HUDEP-2 (cell line): Measurements from ENCODE around the gene MOK.

Experiments
- DNase-seq, 76 experiments: peaks; one replicate each; lab custom pipeline; 2025; ENCODE audit not compliant: unreplicated experiment in 76 of 76; lab: John Stamatoyannopoulos, UW

MOK gene

DNA sequence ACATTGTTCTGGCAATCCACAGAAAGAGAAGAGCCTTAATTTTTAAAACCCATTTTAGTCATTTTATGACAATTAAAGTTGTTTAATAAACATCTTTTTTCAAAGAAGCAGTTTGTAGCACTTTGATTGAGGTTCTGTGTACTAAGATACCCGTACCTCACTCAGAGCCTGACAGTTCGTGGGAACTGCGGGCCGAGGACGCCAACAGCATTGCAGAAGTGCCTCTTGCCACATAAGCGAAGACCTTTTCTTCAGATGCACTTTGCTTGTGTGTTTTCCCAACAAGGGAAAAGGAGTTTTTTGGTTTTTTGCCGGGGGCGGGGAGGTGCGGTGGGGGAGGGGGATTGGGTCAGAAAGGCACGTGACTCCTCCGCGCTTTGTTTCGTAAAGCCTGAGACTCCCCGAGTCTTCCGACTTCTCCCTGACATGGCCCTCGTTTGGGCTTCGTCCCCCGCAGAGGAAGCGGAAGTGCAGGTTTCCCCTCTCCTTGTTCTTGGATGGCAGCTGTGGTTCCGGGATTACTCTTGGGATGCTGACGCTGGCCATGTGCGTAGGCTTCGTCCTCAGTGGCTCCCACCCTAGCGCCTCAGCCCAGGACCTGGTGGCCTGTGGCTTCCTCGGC lies 94.4 kb downstream of the MOK start:
- no peak for DNase-seq

DNA sequence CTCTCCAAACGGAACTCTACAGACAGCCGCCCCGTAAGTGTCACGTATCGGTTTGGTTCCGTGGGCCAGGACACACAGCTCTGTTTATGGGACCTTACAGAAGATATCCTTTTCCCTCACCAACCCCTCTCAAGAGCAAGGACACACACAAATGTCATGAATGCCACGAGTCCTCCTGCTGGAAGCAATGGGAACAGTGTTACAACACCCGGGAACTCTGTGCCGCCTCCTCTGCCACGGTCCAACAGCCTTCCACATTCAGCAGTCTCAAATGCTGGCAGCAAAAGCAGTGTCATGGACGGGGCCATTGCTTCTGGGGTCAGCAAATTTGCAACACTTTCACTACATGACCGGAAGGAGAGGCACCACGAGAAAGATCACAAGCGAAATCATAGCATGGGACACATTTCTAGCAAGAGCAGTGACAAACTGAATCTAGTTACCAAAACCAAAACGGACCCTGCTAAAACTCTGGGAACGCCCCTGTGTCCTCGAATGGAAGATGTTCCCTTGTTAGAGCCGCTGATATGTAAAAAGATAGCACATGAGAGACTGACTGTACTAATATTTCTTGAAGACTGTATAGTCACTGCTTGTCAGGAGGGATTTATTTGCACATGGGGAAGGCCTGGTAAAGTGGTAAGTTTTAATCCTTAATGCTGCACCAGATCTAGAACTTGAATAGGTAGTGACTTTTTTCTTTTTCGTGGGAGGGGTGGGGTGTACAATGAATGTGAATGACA lies 95.6 kb downstream of the MOK start:
- DNase-seq = no peak

DNA sequence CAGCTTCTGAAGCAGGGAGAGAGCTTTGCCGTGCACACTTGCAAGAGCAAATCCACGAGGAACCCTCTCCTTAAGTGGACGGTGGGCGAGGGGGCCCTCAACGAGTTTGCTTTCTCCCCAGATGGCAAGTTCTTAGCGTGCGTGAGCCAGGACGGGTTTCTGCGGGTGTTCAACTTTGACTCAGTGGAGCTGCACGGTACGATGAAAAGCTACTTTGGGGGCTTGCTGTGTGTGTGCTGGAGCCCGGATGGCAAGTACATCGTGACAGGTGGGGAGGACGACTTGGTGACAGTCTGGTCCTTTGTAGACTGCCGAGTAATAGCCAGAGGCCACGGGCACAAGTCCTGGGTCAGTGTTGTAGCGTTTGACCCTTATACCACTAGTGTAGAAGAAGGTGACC lies 96.2 kb downstream of the MOK start:
- DNase-seq = no peak

DNA sequence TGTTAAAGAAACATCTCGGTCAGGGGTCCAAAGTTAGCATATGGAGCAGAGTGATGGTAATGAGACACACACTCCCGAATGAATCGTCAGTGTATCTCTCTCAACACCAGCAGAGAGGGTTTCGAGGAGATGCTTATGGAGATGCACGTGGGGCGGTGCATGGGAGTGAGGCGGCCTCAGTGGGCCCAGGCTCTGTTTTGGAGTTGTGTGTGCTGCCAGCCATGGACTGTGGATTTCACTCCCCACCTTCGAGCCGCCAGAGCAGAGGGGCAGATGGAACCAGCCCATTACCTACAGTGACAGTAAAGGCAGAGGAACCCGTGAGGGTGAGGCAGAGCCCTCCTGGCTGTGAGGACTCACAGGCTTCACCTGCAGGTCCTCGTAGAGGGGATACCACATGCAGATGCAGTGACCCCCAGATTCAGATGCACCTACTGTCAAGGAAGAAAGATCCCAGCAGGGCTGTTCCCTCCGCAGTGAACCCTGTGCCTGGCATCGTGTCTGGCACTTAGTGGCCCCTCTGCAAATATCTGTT lies 97.1 kb downstream of the MOK start:
- DNase-seq = no peak

DNA sequence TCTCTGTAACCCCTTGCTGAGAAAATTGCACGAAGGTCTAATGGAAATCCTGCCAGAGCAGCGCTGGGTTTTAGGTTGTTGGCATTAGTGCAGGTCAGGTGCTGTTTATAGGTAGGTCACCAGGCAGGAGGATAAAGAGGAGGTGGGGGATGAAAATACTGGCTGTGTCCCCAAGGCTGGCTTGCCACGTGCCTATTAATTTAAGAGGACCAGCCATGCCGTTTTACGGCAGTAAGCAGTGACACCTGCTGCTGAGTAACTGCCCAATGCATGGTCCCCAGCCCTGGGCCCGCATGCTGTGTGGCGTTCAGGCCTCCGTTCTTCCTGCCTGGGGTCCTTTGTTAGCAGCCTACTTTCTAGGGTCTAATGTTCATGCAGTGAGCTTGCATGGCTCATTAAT lies 98.0 kb downstream of the MOK start:
- no peak for DNase-seq

DNA sequence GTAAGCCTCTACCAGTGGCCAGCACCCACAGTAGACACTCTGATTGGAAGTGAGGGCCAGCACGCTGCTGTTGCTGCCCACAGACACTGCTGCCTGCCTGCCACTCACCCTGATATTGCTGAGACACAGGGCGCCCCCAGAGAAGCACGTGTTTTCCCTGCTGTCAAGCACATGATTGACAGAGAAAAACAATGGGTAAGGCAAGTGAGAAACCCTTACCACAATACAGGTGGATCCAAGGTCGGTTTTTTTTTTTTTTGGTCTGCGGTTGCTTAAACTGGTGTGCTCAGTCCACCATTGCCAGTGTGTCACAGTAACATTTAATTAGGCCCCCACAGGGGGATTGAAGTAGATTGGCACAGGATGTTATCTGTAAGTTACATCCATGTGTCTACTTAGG lies 99.4 kb downstream of the MOK start:
- DNase-seq = no peak

DNA sequence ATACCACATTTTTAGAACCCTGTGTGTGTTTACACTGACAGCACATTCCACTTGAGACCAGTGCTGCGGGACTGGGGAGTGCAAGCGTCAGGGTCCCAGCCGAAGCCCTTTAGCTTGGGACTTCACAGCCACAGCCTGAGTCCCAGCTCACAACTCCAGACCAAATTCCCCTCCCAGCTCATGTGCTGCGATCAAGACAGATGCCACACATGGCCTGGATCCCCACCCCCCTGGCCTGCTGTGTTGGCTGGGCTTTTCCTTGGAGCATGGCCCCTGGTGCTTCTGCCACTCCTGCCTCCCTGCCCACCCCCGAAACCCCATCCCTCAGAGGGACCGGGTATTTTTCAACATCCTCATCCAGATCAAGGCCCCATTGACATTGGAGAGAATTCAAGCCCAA lies 101.6 kb downstream of the MOK start:
- no peak for DNase-seq

DNA sequence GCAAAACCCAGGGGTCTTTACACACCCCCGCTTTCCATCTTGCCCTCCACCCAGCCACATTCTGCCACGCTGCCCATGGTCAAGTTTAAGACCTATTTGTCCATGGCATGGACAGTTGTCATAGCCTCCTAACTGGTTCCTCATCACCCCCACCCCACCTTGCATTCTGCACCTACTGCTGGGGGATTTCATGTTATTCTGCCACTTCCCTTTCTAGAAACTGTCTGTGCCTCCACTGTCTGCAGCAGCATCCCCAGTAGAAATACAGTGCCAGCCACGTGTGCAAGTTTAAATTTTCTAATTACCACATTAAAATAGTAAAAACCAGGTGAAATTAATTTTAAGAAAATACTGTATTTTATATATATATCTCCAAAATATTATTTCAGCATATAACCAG lies 102.0 kb downstream of the MOK start:
- no peak for DNase-seq

DNA sequence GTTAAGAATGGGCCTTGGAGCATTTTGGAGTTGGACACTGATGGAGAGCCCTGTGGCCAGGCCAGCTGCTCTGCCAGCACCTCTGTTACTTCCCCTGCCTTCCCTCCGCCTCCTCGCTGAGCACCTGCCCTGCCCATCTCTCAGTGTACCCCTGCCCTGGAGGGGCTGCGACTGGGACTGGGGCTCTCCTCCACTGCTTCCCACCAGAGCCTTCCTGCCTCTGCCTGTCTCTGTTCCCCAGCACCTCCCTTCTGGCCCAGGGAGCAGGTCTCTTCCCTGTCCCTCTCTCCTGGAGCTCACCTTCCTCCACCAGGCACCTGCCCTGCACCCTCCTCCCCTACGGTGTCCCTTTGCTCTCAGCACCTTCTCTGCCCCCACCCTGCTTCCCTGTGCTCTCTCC lies 103.2 kb downstream of the MOK start:
- no peak for DNase-seq

DNA sequence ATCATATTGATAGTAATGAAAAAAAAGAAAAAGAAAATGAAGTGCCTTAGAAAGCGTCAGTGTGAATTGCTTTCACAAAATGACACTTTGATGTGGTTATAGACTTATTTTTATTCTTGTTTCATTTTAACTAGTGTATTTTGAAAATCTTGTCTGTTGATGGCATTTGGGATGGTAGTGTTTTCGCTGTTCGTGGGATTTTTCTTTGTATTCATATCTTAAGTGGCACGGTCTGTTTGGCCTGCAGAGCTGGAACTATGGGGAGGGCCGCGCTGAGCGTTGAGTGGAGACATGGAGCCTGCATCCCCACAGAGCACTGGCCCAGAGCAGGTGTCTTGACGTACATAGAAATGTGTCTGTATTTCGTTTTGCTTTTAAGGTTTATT lies 103.6 kb downstream of the MOK start:
- DNase-seq = no peak

DNA sequence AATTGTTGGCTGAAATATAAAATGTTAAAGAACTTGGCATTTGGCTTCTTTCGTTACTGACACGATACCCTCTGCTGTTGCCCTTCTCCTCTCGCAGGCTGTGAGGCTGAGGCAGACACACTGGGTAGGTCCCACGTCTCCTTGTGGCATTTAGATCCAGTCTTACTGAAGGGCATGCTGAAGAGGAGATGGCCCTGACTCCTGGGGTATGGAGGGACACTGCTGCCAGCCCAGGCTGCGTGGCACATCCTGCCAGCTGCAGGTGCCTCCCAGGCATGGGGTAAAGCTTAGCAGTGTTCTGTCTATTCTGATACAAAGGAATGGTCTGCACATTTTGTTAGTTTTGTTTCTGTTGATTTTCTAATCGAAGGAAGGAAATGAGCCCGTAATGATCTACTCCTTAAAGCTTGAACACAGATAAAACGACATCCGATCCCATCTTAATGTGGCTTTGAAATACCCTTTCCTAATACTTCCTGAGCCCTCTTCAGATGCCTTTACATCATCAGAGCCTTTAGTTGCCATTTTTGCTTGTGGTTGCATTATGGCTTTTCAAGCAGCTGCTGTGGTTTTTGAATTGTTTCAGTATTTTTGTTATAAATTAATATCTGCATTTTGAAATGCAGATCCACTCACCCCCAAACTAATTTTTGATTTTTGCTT lies 104.1 kb downstream of the MOK start:
- no peak for DNase-seq

DNA sequence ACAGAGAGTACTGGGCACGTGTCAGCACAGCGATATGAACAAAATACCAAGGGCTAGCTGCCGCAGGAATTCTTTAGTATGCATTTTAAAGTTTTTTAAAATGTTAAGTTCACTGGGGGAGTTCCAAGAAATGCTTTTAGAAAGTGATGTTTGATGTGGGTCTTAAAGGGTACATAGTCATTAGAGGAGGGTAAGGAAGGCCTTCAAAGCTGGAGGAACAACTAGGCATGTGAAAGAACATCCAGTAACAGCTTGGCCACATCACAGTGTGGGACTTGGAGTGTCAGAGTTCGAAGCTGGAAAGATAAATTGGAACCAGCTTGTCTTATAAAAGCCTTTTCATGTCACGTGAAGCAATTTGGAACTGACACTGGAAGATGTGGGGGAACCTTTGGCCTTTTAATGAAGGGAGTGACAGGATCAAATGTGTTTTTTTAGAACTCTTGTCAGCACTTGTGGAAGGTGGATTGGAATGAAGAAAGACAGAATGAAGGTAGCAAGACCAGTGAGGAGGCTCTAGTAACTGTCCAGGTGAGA lies 107.6 kb downstream of the MOK start:
- no peak for DNase-seq

DNA sequence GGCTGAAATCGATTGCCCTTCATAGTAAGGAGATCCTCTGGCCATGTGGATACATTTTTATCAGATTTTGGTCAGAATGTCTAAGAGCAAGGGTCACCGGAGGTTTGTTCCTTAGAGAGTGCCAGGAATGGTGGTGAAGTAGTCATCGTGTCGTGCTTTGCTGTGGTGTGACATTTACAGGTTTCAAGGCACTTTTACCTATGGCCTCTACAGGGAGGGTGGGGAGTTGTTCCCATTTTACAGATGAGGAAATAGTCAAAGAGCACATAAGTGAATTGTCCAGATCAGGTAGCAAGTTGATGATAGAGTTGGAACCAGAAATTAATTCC lies 108.1 kb downstream of the MOK start:
- no peak for DNase-seq

DNA sequence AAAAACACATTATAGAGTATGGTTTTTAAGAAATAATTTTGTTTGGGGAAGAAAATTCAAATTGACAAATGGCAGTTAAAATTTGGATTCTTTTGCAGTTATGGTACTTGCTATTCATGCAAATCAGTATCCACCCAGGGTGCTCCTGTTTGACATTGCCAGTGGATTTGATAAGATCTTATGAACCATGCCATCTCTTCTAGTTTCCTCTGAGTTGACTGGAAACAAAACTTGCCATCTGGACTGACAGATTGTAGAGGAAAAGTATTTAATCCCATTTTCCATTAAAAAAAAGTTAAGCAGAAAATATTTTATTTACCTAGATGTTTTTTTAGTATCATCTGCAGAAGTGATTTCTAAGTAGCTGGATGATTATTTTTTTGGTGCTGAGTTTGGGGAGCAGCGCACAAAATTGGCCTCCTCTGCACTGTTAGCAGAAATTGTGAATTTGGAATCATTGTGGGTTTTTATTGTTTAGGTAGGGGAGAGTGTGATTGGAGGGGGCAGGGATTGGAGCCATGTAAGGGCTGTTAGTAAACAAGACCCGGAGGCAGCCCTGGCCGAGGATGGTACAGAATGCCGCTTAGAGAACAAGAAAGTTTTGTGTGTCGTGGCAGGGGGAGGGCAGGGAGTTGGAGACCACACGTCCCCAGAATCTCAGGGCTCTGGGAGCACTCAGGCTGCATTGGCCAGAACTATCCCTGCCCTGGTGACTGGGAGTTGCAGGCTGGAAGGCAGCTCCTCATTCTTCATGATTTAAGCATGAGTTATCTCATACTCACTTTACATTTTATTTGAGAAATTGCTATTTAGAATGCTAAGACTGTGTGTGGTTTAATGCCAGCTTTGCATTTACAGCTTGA lies 108.7 kb downstream of the MOK start:
- no peak for DNase-seq

DNA sequence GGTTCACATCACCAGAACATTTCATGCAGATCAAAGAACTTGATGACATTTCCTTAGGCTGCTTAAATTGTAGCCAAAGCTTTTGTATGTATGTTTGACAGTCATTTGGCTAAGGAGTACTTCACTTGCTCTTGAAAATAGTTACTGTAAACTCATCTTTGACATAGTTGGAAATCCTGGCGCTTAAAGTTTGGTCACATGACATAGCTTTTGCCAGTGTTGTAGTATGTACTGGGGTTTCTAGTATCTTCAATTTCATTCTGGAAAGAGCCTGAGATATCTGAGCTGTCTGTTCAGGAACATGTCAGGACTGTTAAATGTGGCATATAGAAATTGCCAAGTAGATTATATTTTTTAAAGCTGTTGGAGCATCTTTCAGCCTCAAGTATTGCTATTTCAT lies 109.5 kb downstream of the MOK start:
- no peak for DNase-seq

DNA sequence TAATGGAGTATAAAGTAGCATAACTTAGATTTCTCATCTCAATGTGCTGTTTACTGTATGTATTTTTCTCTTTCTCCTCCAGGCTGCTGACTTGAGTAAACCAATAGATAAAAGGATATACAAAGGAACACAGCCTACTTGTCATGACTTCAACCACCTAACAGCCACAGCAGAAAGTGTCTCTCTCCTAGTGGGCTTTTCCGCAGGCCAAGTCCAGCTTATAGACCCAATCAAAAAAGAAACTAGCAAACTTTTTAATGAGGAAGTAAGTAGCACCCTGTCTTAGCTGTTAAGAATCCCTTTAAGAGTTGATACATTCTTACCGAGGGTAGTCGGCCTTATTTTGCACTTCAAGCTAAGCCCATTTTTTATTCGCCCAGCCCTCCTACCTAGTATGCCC lies 110.1 kb downstream of the MOK start:
- no peak for DNase-seq

DNA sequence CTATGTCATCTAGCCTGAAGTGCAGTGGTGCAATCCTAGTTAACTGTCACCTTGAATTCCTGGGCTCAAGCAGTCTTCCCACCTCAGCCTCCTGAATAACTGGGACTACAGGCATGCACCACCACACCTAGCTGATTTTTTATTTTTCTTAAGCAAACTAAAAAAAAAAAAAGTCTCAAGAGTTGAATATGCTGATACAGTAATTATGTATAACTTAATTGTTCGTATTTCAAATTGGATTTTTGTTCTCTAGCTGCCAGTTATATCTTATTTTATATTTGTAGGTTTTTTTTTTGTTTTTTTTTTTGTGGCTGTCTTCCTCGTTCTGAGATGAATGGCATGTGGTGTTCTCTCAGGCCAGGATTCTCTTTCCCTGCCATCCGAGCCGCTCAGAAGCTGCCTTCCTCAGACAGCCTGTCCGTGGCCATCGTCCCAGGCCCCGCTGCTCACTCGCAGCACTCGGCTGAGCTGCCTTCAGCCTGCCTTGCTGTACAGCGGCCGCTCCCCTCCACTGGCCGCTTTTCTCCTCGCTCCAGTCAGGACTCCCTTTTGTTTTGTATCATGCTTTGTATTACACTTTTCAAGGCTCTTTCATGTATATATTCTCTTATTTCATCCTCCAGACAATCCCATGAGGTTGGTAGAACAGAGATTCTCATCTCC lies 112.0 kb downstream of the MOK start:
- no peak for DNase-seq

DNA sequence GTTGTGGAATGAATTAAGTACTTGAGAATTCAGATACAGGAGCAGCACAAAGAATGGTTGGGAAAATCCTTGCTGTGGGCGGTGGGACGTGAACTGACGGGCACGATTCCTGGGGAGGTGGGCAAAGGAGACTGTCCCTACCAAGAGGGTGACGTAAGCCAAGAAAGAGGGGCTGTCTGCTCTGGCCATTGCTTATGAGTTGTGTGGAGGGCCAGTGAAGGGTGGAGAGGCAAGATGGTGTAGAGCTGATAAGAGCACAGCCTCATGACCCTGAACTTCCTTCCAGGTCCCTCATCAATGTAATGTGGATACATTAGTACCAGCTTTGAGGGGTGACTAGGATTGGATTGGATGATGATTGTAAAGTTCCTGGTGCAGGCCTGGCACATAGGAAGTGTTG lies 115.1 kb downstream of the MOK start:
- DNase-seq = peak in 16 of 76 experiments; percentile 4 to 43 (median 18)

DNA sequence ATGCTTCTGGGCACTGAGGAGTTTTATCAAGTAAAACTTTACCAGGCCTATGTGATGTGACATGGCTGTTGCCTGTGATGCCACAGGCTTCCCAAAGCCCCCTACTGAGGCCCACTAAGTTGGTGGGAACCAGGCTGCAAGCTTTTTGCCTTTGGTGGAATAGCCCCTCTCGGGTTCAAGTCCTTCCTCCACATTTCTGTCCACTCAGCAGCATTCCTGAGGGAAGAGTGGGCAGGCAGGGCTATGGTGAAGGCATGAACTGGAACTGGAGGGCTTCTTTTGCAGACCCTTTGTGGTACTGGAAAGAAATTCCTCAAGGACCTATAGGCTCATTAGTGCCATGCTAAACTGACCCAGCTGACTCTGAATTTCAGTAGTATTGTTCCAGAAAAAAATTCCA lies 116.8 kb downstream of the MOK start:
- no peak for DNase-seq

DNA sequence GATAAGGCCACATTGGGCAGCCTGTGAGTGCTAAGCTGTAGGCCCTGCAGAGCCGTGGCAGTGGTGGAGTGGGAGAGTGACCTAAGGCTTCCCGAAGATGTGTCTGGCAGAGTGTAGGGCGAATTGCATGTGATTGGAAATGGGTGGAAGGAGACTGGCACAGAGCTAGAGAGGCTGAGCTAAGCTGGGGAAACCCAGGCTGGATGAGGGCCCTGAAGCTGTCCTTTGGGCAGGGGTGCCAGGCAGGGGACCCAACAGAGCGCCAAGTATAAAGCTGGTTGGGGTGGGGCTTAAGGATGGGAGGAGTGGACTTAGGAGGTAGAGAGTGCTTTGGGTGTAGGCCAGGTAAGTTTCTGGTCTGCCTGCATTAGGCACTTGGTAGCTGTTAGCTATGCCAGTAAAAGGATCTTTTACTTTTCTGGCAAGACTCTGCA lies 117.4 kb downstream of the MOK start:
- no peak for DNase-seq
